Endodermal cell (in vitro differentiated cells): ENCODE data around the gene SLC7A4. TPM values are rescaled to one million over a fixed set of nuclear protein-coding genes. Genes with fewer than 3 reads are reported as not detected.

Experiments
- DNase-seq: peaks from one replicate; pipeline ENCODE4 v3.0.0-alpha.2; 2017
- H3K27ac ChIP-seq: 2 replicates; pipeline ENCODE4 v1.5.1; 2013; ENCODE audit warnings: mild to moderate bottlenecking, low read depth, low read length, moderate library complexity
- H3K27me3 ChIP-seq: 2 replicates; pipeline ENCODE4 v1.6.1; 2013; ENCODE audit warnings: mild to moderate bottlenecking, low read length, moderate library complexity; ENCODE audit not compliant: insufficient read depth, control insufficient read depth, poor library complexity, severe bottlenecking
- H3K36me3 ChIP-seq: 2 replicates; pipeline ENCODE4 v1.7.0; 2013; ENCODE audit warnings: mild to moderate bottlenecking, low read length, moderate library complexity; ENCODE audit not compliant: control insufficient read depth, insufficient read depth
- H3K4me1 ChIP-seq: one replicate; pipeline ENCODE4 v1.7.0; 2013; ENCODE audit warnings: low read length; ENCODE audit not compliant: control insufficient read depth, insufficient read depth
- H3K4me3 ChIP-seq: 2 replicates; pipeline ENCODE4 v1.5.1; 2013; ENCODE audit warnings: mild to moderate bottlenecking, low read length, moderate library complexity
- H3K9ac ChIP-seq: 2 replicates; pipeline ENCODE4 v1.6.1; 2013; ENCODE audit warnings: mild to moderate bottlenecking, low read length, moderate library complexity; ENCODE audit not compliant: poor library complexity, severe bottlenecking; ENCODE audit errors: extremely low read depth
- H3K9me3 ChIP-seq: 2 replicates; pipeline ENCODE4 v1.6.1; 2013; ENCODE audit warnings: mild to moderate bottlenecking, low read length, moderate library complexity; ENCODE audit not compliant: control insufficient read depth
- H3K27ac Mint-ChIP-seq: 2 replicates; pipeline ENCODE4 v1.8.0; 2020; ENCODE audit warnings: mixed read lengths
- H3K27me3 Mint-ChIP-seq: 2 replicates; pipeline ENCODE4 v1.8.0; 2021; ENCODE audit warnings: mild to moderate bottlenecking, mixed read lengths; ENCODE audit not compliant: insufficient read depth
- H3K36me3 Mint-ChIP-seq: 2 replicates; pipeline ENCODE4 v1.8.0; 2020; ENCODE audit warnings: low read depth, mixed read lengths
- H3K4me1 Mint-ChIP-seq: 2 replicates; pipeline ENCODE4 v1.8.0; 2020; ENCODE audit warnings: mixed read lengths
- H3K4me3 Mint-ChIP-seq: 2 replicates; pipeline ENCODE4 v1.8.0; 2020; ENCODE audit warnings: mild to moderate bottlenecking, moderate library complexity, mixed read lengths
- H3K9me3 Mint-ChIP-seq: 2 replicates; pipeline ENCODE4 v1.8.0; 2020; ENCODE audit warnings: mild to moderate bottlenecking, mixed read lengths
- CTCF ChIP-seq: fragments of 200-600 bp; sonication (generic); conservative IDR thresholded peaks from 2 replicates; pipeline ENCODE4 v1.5.0; 2021; ENCODE audit warnings: antibody characterized with exemption, mild to moderate bottlenecking
- WGBS, 2 experiments: methylation state at CpG; one replicate each; pipeline versions ENCODE4 v1.1.5 to v1.1.7; 2013; ENCODE audit warnings: missing lambda C conversion rate in 2 of 2, mixed read lengths in 1 of 2; ENCODE audit not compliant: insufficient coverage in 1 of 2, insufficient read length in 1 of 2; 5-methylcytosine and 5-hydroxymethylcytosine counted together
- total RNA-seq, 2 donors: library from RNA; stranded (reverse); fragmentation: NEBNext Ultra II Directional in 1 of 2; extraction: Animal tissue kit (Norgen Biotek cat#: 25700) in 1 of 2; gene quantifications; 2 replicates in 1 of 2; 3 replicates in 1 of 2; pipeline ENCODE4 v1.2.1, GENCODE V29; 2021

Gene SLC7A4
- total RNA-seq, 2 donors from 2014 or later: 0.33 to 0.49 TPM

- 90 to 92% methylated on average over 16 to 24 of the region's 24 CpGs for WGBS, 2 experiments
- no peak for TF ChIP-seq CTCF
- H3K4me3 ChIP-seq: no peak overlapping the region
- no peaks in the 10 kb centered on the region for H3K27me3 ChIP-seq
- no peaks in the 10 kb centered on the region for H3K27me3 Mint-ChIP-seq
- H3K27ac Mint-ChIP-seq: no peak overlapping the region
- H3K27ac ChIP-seq: no peak overlapping the region
- peaks cover 11% of the 10 kb centered on the region for H3K36me3 ChIP-seq
- no peaks in the 10 kb centered on the region for H3K9me3 ChIP-seq
- H3K4me1 ChIP-seq: no peaks in the 10 kb centered on the region
- H3K36me3 Mint-ChIP-seq: peaks cover 31% of the 10 kb centered on the region
- no peaks in the 10 kb centered on the region for H3K4me1 Mint-ChIP-seq
- H3K4me3 Mint-ChIP-seq: no peak overlapping the region
- no peak for DNase-seq
- H3K9ac ChIP-seq: no peak overlapping the region
- no peaks in the 10 kb centered on the region for H3K9me3 Mint-ChIP-seq
Observed at GRCh38 chr22:20991252-20992055, 40.9 kb downstream of the SLC7A4 start.

- Mint-ChIP-seq H3K9me3 (no peaks in the 10 kb centered on the region), H3K4me3 (no peak overlapping the region), H3K4me1 (no peaks in the 10 kb centered on the region), H3K36me3 (peaks cover 36% of the 10 kb centered on the region), H3K27me3 (no peaks in the 10 kb centered on the region), H3K27ac (peak overlapping the region; percentile 46)
- peaks cover 19% of the 10 kb centered on the region for H3K36me3 ChIP-seq
- H3K27me3 ChIP-seq: no peaks in the 10 kb centered on the region
- DNase-seq: no peak
- 88 to 91% methylated on average over 15 to 21 of the region's 21 CpGs for WGBS, 2 experiments
- no peaks in the 10 kb centered on the region for H3K4me1 ChIP-seq
- H3K4me3 ChIP-seq: no peak overlapping the region
- H3K27ac ChIP-seq: no peak overlapping the region
- H3K9me3 ChIP-seq: no peaks in the 10 kb centered on the region
- no peak overlapping the region for H3K9ac ChIP-seq
- no peak for TF ChIP-seq CTCF
Observed at GRCh38 chr22:20990184-20991180, 41.9 kb downstream of the SLC7A4 start.

GRCh38 chr22:20989323-20990138 is 42.8 kb downstream of the SLC7A4 start:
- no peaks in the 10 kb centered on the region for H3K4me1 ChIP-seq
- TF ChIP-seq CTCF: no peak
- no peaks in the 10 kb centered on the region for H3K27me3 ChIP-seq
- H3K36me3 Mint-ChIP-seq: peaks cover 30% of the 10 kb centered on the region
- no peaks in the 10 kb centered on the region for H3K4me1 Mint-ChIP-seq
- no peaks in the 10 kb centered on the region for H3K9me3 ChIP-seq
- no peak overlapping the region for H3K9ac ChIP-seq
- no peak overlapping the region for H3K27ac Mint-ChIP-seq
- H3K4me3 Mint-ChIP-seq: no peak overlapping the region
- no peak overlapping the region for H3K27ac ChIP-seq
- H3K4me3 ChIP-seq: no peak overlapping the region
- no peaks in the 10 kb centered on the region for H3K27me3 Mint-ChIP-seq
- no peaks in the 10 kb centered on the region for H3K9me3 Mint-ChIP-seq
- no peak for DNase-seq
- peaks cover 24% of the 10 kb centered on the region for H3K36me3 ChIP-seq
- WGBS, 2 experiments: 82 to 94% methylated on average over 9 to 16 of the region's 17 CpGs
